ENCODE data around the gene CACNB2. TPM values are rescaled to one million over a fixed set of nuclear protein-coding genes. Genes with fewer than 3 reads are reported as not detected.

The CACNB2 gene
- total RNA-seq, 4 donors from 2014 or later, result 0.13 to 1.5 (median 0.18) TPM; not detected in 1

DNA sequence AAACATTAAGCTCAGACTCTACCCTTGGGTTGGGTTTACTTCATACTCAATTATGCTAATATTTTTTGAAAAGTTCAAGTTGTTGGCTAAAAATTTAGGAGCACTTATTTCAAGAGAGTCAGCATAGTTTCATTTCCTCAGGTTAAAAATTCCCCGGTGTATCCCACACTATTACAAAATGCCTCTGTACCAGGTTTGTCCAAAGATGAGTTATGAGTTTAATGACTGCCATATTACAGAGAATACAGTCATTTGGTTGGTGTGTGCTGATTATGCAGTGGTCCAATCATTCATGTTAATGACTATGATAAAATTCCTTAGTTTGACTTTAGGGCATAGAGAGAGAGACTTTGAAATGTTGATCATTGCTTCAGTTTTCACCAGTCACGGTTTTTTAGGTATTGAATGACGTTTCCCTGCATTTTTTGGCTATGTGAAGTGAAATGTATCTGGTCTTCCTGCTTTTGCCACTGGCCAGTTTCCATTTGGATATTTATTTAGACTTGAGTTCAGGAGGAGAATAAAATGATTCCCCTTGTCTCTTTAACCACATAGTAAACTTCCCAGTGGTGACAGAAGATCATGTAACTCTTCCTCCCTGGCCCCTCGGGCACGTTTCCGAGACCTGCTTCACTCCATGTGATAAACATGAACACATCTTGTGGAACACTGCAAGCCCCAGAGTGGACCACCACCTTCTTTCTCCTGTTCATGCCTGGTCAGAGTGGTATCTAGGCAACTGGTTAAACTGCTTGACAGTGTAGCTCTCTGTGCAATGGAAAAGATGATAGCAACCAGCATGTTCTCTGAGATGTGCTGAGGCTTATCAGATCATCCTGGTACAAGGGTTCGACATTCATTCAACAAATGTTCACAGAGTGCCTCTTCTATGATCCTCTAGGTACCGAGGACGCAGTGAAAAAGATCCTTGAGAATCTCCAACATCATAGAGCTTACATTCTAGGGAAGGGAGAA, 153.6 kb downstream of the CACNB2 start:
- Histone ChIP-seq H3K9me3 (no peaks in the 10 kb centered on the region), H3K27ac (no peak overlapping the region), H3K36me3 (no peaks in the 10 kb centered on the region), H3K4me1 (no peaks in the 10 kb centered on the region), H3K27me3 (no peaks in the 10 kb centered on the region), H3K4me3 (no peak overlapping the region)
- TF ChIP-seq, protein P1, sequence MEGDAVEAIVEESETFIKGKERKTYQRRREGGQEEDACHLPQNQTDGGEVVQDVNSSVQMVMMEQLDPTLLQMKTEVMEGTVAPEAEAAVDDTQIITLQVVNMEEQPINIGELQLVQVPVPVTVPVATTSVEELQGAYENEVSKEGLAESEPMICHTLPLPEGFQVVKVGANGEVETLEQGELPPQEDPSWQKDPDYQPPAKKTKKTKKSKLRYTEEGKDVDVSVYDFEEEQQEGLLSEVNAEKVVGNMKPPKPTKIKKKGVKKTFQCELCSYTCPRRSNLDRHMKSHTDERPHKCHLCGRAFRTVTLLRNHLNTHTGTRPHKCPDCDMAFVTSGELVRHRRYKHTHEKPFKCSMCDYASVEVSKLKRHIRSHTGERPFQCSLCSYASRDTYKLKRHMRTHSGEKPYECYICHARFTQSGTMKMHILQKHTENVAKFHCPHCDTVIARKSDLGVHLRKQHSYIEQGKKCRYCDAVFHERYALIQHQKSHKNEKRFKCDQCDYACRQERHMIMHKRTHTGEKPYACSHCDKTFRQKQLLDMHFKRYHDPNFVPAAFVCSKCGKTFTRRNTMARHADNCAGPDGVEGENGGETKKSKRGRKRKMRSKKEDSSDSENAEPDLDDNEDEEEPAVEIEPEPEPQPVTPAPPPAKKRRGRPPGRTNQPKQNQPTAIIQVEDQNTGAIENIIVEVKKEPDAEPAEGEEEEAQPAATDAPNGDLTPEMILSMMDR (IDR thresholded peaks at IDR 0.05 in 4 of 5, conservative IDR thresholded peaks at IDR 0.05 in 1 of 5), result no peak
- TF ChIP-seq POLR2A (IDR thresholded peaks at IDR 0.05), result no peak
- DNase-seq (no peak), ATAC-seq (no peak)
- intact Hi-C loops (cut with DNase I; ENCODE audit: low total_unique reads) (no loop called here), in situ Hi-C loops (cut with MboI; ENCODE audit: low sequenced_read_pairs in 4 of 4) (no loop called here)

DNA sequence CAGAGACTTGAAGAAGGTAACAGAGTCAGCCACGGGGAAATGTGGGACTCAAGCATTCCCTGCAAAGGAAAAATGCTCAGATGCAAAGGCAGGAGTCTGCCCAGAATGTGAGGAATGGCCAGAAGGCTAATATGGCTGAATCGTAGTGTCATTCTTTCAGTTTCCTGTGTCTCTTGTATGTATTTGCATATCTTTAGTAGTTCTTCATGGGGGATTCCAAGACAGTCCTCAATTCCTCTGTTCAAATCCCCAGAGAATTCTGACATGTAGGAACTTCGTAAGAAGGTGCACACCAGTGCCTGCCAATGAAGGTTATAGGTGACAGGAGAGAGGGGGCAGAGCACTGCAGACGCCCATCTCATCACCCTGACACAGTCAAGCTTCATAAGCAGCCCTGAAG, 154.4 kb downstream of the CACNB2 start:
- H3K4me1 ChIP-seq, result no peaks in the 10 kb centered on the region
- intact Hi-C loops (cut with DNase I; ENCODE audit: low total_unique reads), result no loop called here

DNA sequence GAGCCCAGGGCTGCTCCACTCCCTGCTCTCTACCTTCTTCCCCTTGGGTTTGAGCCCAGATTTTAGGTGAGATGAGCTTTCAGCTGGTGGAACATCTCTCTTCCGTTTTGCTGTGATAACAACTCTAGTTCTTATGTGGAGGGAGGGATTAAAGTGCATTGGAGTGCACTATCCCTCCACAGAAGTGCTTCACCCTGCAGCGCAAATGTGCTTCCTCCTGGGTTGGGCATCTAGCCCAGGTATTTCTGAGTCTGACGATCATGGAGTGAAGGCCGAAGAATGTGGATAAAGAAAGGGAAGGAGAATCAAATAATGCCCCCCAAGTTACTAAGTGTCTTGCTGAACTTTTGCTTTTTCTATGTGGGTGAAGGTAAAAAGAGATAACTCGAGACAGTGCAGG, 157.4 kb downstream of the CACNB2 start:
- Histone ChIP-seq H3K4me3 (no peak overlapping the region), H3K4me1 (no peaks in the 10 kb centered on the region), H3K9me3 (no peaks in the 10 kb centered on the region), H3K27ac (no peak overlapping the region), H3K36me3 (no peaks in the 10 kb centered on the region), H3K27me3 (no peaks in the 10 kb centered on the region)
- TF ChIP-seq, protein P1 (IDR thresholded peaks at IDR 0.05 in 4 of 5, conservative IDR thresholded peaks at IDR 0.05 in 1 of 5), result no peak
- no peak for TF ChIP-seq POLR2A (IDR thresholded peaks at IDR 0.05)
- no peak for ATAC-seq
- DNase-seq, result no peak
- intact Hi-C loops (cut with DNase I; ENCODE audit: low total_unique reads) (no loop called here), in situ Hi-C loops (cut with MboI; ENCODE audit: low sequenced_read_pairs in 4 of 4) (no loop called here)

More for the DNA sequence above, 154.4 kb downstream of the CACNB2 start:
- in situ Hi-C loops (cut with MboI; ENCODE audit: low sequenced_read_pairs in 4 of 4), result no loop called here
- TF ChIP-seq, protein P1 (IDR thresholded peaks at IDR 0.05 in 4 of 5, conservative IDR thresholded peaks at IDR 0.05 in 1 of 5), result no peak
- no peak for TF ChIP-seq POLR2A (IDR thresholded peaks at IDR 0.05)
- no peak overlapping the region for H3K4me3 ChIP-seq
- ATAC-seq (no peak), DNase-seq (no peak)
- H3K27me3 ChIP-seq, result no peaks in the 10 kb centered on the region
- no peak overlapping the region for H3K27ac ChIP-seq
- H3K36me3 ChIP-seq, result no peaks in the 10 kb centered on the region
- H3K9me3 ChIP-seq, result no peaks in the 10 kb centered on the region

DNA sequence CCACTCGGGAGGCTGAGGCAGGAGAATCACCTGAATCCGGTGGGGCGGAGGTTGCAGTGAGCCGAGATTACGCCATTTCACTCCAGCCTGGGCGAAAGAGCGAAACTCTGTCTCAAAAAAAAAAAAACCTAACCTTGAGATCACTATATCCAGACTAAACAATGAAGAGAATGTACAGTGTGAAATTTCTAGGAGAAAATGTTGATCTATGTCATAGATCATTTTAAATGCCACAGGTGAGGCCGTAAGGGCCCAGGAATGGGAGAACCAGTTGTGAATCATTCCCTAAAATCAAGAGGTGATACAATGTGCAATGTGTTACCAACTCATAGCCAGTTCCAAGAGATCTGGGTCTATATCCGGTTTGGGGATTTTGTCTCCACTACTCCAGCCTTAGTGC, 158.0 kb downstream of the CACNB2 start:
- in situ Hi-C loops (cut with MboI; ENCODE audit: low sequenced_read_pairs in 4 of 4), result no loop called here
- H3K27ac ChIP-seq, result no peak overlapping the region
- H3K4me1 ChIP-seq, result no peaks in the 10 kb centered on the region
- H3K27me3 ChIP-seq, result no peaks in the 10 kb centered on the region
- DNase-seq (no peak), ATAC-seq (no peak)
- H3K9me3 ChIP-seq, result no peaks in the 10 kb centered on the region
- no peak for TF ChIP-seq POLR2A (IDR thresholded peaks at IDR 0.05)
- TF ChIP-seq, protein P1 (IDR thresholded peaks at IDR 0.05 in 4 of 5, conservative IDR thresholded peaks at IDR 0.05 in 1 of 5), result no peak
- intact Hi-C loops (cut with DNase I; ENCODE audit: low total_unique reads), result no loop called here
- no peaks in the 10 kb centered on the region for H3K36me3 ChIP-seq
- no peak overlapping the region for H3K4me3 ChIP-seq

Measured in gastrocnemius medialis (tissue), 4 donors.